Measurements from ENCODE around the gene CD9. TPM values are rescaled to one million over a fixed set of nuclear protein-coding genes. Genes with fewer than 3 reads are reported as not detected.
A peak's percentile ranks its signal among the peaks of the same experiment; 100 is the strongest.

The CD9 gene
- total and polyA plus RNA-seq, 2 donors (not counting 3 experiments of a cell fraction or from before 2014, with no cell fraction given) = 379 to 1,225 TPM

DNA sequence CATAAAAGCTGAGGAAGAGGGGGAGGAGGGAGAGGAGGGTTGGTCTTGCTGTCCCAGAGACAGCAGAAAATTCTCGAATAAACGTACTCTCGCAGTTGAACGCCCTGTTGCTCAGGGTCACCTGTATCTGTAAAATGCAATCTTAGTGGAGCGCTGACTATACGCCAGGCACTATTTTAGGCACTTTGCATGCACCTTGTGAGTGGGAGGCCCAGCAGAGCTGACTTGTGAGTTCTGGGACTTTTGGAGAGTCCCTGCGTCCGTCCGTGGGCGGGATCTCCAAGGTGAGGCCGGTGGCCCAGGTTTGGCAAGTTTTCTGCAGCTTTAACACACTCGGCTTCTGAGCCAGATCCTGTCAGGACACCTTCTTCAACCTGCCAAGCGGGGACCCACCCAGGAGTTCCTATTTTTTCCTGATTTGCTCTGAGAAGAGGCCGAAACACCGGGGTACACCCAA is 77.8 kb downstream of the CD9 start:
- peak; percentile 24 for FAIRE-seq
- ChIA-PET CTCF (interaction anchor here (1.0 to 8.2 kb wide), 9 partner anchors 35 to 211 kb away, joined by 3 to 146 read pairs (median 10); partner anchors contain the start of gene CD9), POLR2A (interaction anchor here (0.7 kb wide), 1 partner anchor 165 kb away, joined by 3 read pairs; no protein-coding TSS in a partner anchor)
- no peaks in the 10 kb centered on the region for H3K9me3 ChIP-seq (replicated peaks; ENCODE audit: control insufficient read depth, insufficient read depth, low read length)
- H2AFZ ChIP-seq (ENCODE audit: low read depth, low read length) = peak overlapping the region; percentile 47
- no peaks in the 10 kb centered on the region for H3K79me2 ChIP-seq (ENCODE audit: control insufficient read depth, insufficient read depth, low read length)
- no peaks in the 10 kb centered on the region for H3K27me3 ChIP-seq (ENCODE audit: control insufficient read depth in 2 of 2, insufficient read depth in 2 of 2, low read length in 2 of 2)
- peaks cover 43% of the 10 kb centered on the region for H3K4me1 ChIP-seq (ENCODE audit: control insufficient read depth, extremely low read depth, insufficient read depth, low read length)
- dilution Hi-C loops (cut with MboI; ENCODE audit: extremely low pct_ligation_motif_present, low sequenced_read_pairs) = no loop called here
- DNase-seq (ENCODE audit: low read depth, low spot score) = no peak
- H3K9ac ChIP-seq (replicated peaks; ENCODE audit: extremely low read depth, insufficient read depth, low read length) = peak overlapping the region; percentile 85
- peak overlapping the region; percentile 68 for H3K27ac ChIP-seq (ENCODE audit: insufficient read depth, low read depth, low read length)
- H3K9me1 ChIP-seq (replicated peaks; ENCODE audit: control insufficient read depth, extremely low read depth, insufficient read depth, low read length) = no peaks in the 10 kb centered on the region
- no peak for TF ChIP-seq CTCF (IDR thresholded peaks at IDR 0.05; ENCODE audit: extremely low read depth in 1 of 2, insufficient read depth in 1 of 2, low read depth in 1 of 2, low read length in 2 of 2)
- no peak for TF ChIP-seq JUN (IDR thresholded peaks at IDR 0.05; ENCODE audit: borderline replicate concordance, insufficient read depth, insufficient read length, low read depth)
- TF ChIP-seq FOS (IDR thresholded peaks at IDR 0.05; ENCODE audit: borderline replicate concordance, insufficient read depth, low read length) = no peak
- no peak for TF ChIP-seq MYC (IDR thresholded peaks at IDR 0.05; ENCODE audit: low read depth, low read length)
- TF ChIP-seq, protein P1, sequence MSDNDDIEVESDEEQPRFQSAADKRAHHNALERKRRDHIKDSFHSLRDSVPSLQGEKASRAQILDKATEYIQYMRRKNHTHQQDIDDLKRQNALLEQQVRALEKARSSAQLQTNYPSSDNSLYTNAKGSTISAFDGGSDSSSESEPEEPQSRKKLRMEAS (IDR thresholded peaks at IDR 0.05; ENCODE audit: insufficient read depth, insufficient read length) = no peak
- no peak for TF ChIP-seq GATA2 (IDR thresholded peaks at IDR 0.05; ENCODE audit: insufficient read depth, insufficient read length, low read depth, low read length)
- no peak for TF ChIP-seq EZH2 (IDR thresholded peaks at IDR 0.05; ENCODE audit: borderline replicate concordance, low read depth, low read length, severe bottlenecking)
- TF ChIP-seq POLR2A (IDR thresholded peaks at IDR 0.05; ENCODE audit: low read depth, low read length) = no peak
- intact Hi-C loops (cut with micrococcal nuclease) = loop anchor here (1.0 to 5.0 kb wide), 4 partner anchors 46 to 211 kb away; no protein-coding TSS in a partner anchor
- H3K4me2 ChIP-seq (ENCODE audit: insufficient read depth, low read length) = peak overlapping the region; percentile 37
- H3K36me3 ChIP-seq (ENCODE audit: control insufficient read depth in 2 of 2, extremely low read depth in 1 of 2, insufficient read depth in 2 of 2, low read length in 2 of 2) = no peaks in the 10 kb centered on the region
- no peaks in the 10 kb centered on the region for H4K20me1 ChIP-seq (replicated peaks; ENCODE audit: control insufficient read depth, extremely low read depth, insufficient read depth, low read length)
- peak overlapping the region in 2 of 3 experiments; percentile 29 to 39 for H3K4me3 ChIP-seq (replicated peaks in 1 of 3; ENCODE audit: insufficient read depth in 1 of 3, low read depth in 1 of 3, low read length in 3 of 3)
- BruUV-seq (replicated peaks) = TSS peak; percentile 83
